ENCODE results near the gene PLCG1. TPM values are rescaled to one million over a fixed set of nuclear protein-coding genes. Genes with fewer than 3 reads are reported as not detected.

PLCG1 gene
- total and polyA plus RNA-seq, 9 of the 15 experiments (the other 6 are each of a cell fraction or from before 2014, with no cell fraction given): 1.7 to 67.0 (median 34.8) TPM

DNA sequence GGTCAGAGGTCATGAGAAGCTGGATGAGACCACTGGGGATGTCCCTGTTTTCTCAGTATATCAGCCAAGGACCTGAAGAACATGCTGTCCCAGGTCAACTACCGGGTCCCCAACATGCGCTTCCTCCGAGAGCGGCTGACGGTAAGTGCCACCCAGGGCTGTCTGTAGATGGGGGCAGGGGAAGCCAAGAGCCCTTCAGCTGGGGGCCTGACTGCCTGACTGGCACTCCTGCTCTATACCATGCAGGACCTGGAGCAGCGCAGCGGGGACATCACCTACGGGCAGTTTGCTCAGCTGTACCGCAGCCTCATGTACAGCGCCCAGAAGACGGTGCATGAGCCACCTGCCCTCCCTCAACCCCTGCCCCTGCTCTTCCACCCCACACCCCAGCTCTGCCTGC lies 25.1 kb downstream of the PLCG1 start:
- Histone ChIP-seq H4K20me1 (replicated peaks; ENCODE audit: control insufficient read depth, insufficient read depth, low read length) (peaks cover 18% of the 10 kb centered on the region), H3K9me3 (replicated peaks; ENCODE audit: control insufficient read depth, insufficient read depth, low read depth, low read length) (no peaks in the 10 kb centered on the region), H2AFZ (ENCODE audit: low read depth, low read length) (no peak overlapping the region), H3K9me1 (ENCODE audit: control insufficient read depth, insufficient read depth, low read length) (peaks cover 11% of the 10 kb centered on the region), H3K4me3 (no peak overlapping the region), H3K27me3 (ENCODE audit: control insufficient read depth in 2 of 2, insufficient read depth in 2 of 2, low read length in 2 of 2) (no peaks in the 10 kb centered on the region), H3K4me1 (replicated peaks in 1 of 2; ENCODE audit: control insufficient read depth in 2 of 2, insufficient read depth in 2 of 2, low read length in 2 of 2) (peaks cover 0 to 11% of the 10 kb centered on the region in 2 experiments; a peak in 3 of 5 replicates), H3K79me2 (ENCODE audit: control insufficient read depth, insufficient read depth, low read length) (no peaks in the 10 kb centered on the region; the same call in 2 of the 3 replicates), H3K36me3 (ENCODE audit: control insufficient read depth, insufficient read depth, low read length) (peaks cover 64% of the 10 kb centered on the region; the same call in 2 of the 3 replicates), H3K4me2 (ENCODE audit: insufficient read depth, low read length) (no peak overlapping the region), H3K9ac (ENCODE audit: insufficient read depth in 1 of 2, low read depth in 2 of 2, low read length in 2 of 2) (no peak overlapping the region), H3K27ac (ENCODE audit: extremely low read depth, low read depth, low read length) (no peak overlapping the region)
- ChIA-PET POLR2A (no interaction called here), CTCF (ENCODE audit: low intra/inter-chr PET ratio) (no interaction called here)
- intact Hi-C loops (cut with micrococcal nuclease): no loop called here
- no peak for DNase-seq (ENCODE audit: extremely low read depth in 1 of 4, low spot score in 3 of 4)
- WGBS (ENCODE audit: insufficient coverage, low coverage, missing lambda C conversion rate): 92% methylated on average over 11 of the region's 11 CpGs
- BruUV-seq (replicated peaks): no TSS peak
- TF ChIP-seq JUND (IDR thresholded peaks at IDR 0.05; ENCODE audit: borderline replicate concordance, low read depth, low read length): no peak
- no peak for TF ChIP-seq JUND (tag; IDR thresholded peaks at IDR 0.05; ENCODE audit: borderline replicate concordance, low read depth, low read length)
- TF ChIP-seq SLC30A9 (CRISPR knock-in tag; IDR thresholded peaks at IDR 0.05): no peak
- TF ChIP-seq SAFB (IDR thresholded peaks at IDR 0.05; ENCODE audit: borderline replicate concordance, low read depth, low read length): no peak
- no peak for TF ChIP-seq SUPT5H (IDR thresholded peaks at IDR 0.05)
- no peak for TF ChIP-seq ZNF12 (CRISPR knock-in tag; IDR thresholded peaks at IDR 0.05)
- TF ChIP-seq RBFOX2 (IDR thresholded peaks at IDR 0.05; ENCODE audit: low read depth, low read length): no peak
- TF ChIP-seq HNRNPK (IDR thresholded peaks at IDR 0.05; ENCODE audit: low read depth, low read length, poor library complexity, severe bottlenecking): no peak
- TF ChIP-seq CCAR2 (IDR thresholded peaks at IDR 0.05; ENCODE audit: low read depth, low read length): no peak
- no peak for TF ChIP-seq NR2C2 (CRISPR knock-in tag; IDR thresholded peaks at IDR 0.05)
- TF ChIP-seq NR2C2 (tag; IDR thresholded peaks at IDR 0.05): no peak
- TF ChIP-seq, protein P1, sequence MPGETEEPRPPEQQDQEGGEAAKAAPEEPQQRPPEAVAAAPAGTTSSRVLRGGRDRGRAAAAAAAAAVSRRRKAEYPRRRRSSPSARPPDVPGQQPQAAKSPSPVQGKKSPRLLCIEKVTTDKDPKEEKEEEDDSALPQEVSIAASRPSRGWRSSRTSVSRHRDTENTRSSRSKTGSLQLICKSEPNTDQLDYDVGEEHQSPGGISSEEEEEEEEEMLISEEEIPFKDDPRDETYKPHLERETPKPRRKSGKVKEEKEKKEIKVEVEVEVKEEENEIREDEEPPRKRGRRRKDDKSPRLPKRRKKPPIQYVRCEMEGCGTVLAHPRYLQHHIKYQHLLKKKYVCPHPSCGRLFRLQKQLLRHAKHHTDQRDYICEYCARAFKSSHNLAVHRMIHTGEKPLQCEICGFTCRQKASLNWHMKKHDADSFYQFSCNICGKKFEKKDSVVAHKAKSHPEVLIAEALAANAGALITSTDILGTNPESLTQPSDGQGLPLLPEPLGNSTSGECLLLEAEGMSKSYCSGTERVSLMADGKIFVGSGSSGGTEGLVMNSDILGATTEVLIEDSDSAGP (CRISPR knock-in tag; IDR thresholded peaks at IDR 0.05): no peak
- FAIRE-seq: no peak
- ATAC-seq: no peak
- in situ Hi-C loops (cut with MboI): no loop called here
